NCI-H146 treated with DMSO at 0.1 percent for 48 hours (cell line): ENCODE measurements around the gene TKTL2.
"Not testable (repeated sequence)": the region's sequence is repeated elsewhere in the genome, so short reads cannot be mapped to it uniquely, and the experiment has no call there.

Experiments
- DNase-seq: peaks from one replicate; lab custom pipeline; 2025; ENCODE audit not compliant: unreplicated experiment; lab: John Stamatoyannopoulos, UW

TKTL2 gene

GRCh38 chr4:163448540-163449203, 24.9 kb downstream of the TKTL2 start:
- DNase-seq, result no peak

GRCh38 chr4:163447481-163447880, 26.1 kb downstream of the TKTL2 start:
- DNase-seq, result no peak

DNA sequence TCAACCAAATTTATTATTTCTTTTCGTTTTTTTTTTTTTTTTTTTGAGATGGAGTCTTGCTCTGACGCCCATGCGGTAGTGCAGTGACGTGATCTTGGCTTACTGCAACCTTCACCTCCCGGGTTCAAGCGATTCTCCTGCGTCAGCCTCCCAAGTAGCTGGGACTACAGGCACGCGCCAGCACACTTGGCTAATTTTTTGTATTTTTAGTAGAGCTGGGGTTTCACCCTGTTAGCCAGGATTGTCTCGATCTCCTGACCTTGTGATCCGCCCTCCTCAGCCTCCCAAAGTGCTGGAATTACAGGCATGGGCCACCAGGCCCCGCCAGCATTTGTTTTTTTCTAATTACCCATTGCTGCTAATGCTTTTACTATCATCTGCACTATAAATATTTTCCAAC, 26.5 kb downstream of the TKTL2 start:
- not testable (repeated sequence) for DNase-seq

DNA sequence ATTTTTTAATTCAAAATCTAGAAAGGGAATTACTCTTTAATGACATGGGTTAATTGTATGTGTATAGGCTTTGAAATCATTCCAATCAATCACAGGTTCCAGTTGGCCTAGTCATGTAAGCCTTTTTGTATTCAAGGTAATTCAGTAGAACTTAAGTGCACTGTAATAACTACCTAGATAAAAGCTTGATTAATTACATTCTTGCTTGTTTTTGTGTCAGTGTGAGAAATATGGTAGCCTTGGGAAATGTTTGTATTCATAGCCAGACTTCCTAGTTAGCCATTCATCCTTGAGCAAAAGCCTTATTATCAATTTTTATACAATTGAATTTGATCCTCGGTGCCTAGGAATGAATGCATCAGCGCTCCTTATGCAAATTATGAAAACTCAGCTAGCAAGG, 33.5 kb downstream of the TKTL2 start:
- no peak for DNase-seq
